ENCODE results near the gene BSG. TPM values are rescaled to one million over a fixed set of nuclear protein-coding genes. Genes with fewer than 3 reads are reported as not detected.
"Not testable (repeated sequence)": the region's sequence is repeated elsewhere in the genome, so short reads cannot be mapped to it uniquely, and the experiment has no call there.

BSG gene
- total and polyA plus RNA-seq, 2 of the 4 experiments (the other 2 are of a cell fraction) = 130 to 698 TPM

- TF ChIP-seq RCOR1 (IDR thresholded peaks at IDR 0.05; ENCODE audit: insufficient replicate concordance, low read length) (no peak), BHLHE40 (IDR thresholded peaks at IDR 0.05; ENCODE audit: low read depth, low read length) (no peak), POLR2A (IDR thresholded peaks at IDR 0.05; ENCODE audit: low read depth, low read length) (no peak), USF2 (IDR thresholded peaks at IDR 0.05; ENCODE audit: low read depth, low read length) (no peak)
- Histone ChIP-seq H2BK15ac (ENCODE audit: low read depth, low read length) (no peak overlapping the region), H3K9me1 (ENCODE audit: insufficient read depth, low read length) (no peaks in the 10 kb centered on the region), H4K8ac (ENCODE audit: low read depth in 2 of 2, low read length in 2 of 2) (no peak overlapping the region), H3K9me3 (ENCODE audit: control insufficient read depth, insufficient read depth, low read length) (no peaks in the 10 kb centered on the region), H2BK5ac (ENCODE audit: low read depth, low read length, poor library complexity, severe bottlenecking) (no peak overlapping the region), H3K18ac (ENCODE audit: low read depth, low read length) (no peak overlapping the region), H3K56ac (ENCODE audit: extremely low read depth, insufficient read depth, low read length) (no peak overlapping the region), H3K23ac (ENCODE audit: low read depth, low read length) (no peak overlapping the region), H4K5ac (ENCODE audit: low read depth, low read length) (no peak overlapping the region), H3K14ac (replicated peaks; ENCODE audit: low read depth, low read length) (no peak overlapping the region), H2AK5ac (ENCODE audit: low read depth, low read length) (no peak overlapping the region), H4K20me1 (ENCODE audit: insufficient read depth, low read length) (peaks cover 3% of the 10 kb centered on the region), H3K27me3 (ENCODE audit: control insufficient read depth, insufficient read depth, low read length) (no peaks in the 10 kb centered on the region; the same call in 1 of the 2 replicates), H3K4me3 (ENCODE audit: insufficient read depth, low read depth, low read length) (no peak overlapping the region), H3K79me1 (ENCODE audit: low read depth in 1 of 2, low read length in 2 of 2) (no peaks in the 10 kb centered on the region), H3K36me3 (ENCODE audit: control insufficient read depth, insufficient read depth, low read length) (peaks cover 45% of the 10 kb centered on the region), H2BK120ac (ENCODE audit: low read depth, low read length) (no peak overlapping the region), H3K4ac (ENCODE audit: low read depth, low read length) (no peak overlapping the region), H3K9ac (ENCODE audit: low read depth, low read length) (no peak overlapping the region), H2AK9ac (replicated peaks; ENCODE audit: low read depth, low read length, poor library complexity) (no peak overlapping the region), H4K91ac (ENCODE audit: insufficient read depth, low read depth, low read length) (no peak overlapping the region), H2BK20ac (ENCODE audit: low read depth, low read length) (no peak overlapping the region), H2AFZ (replicated peaks; ENCODE audit: low read length, poor library complexity) (no peak overlapping the region), H3K27ac (ENCODE audit: insufficient read depth, low read length) (no peak overlapping the region), H3K4me1 (ENCODE audit: control insufficient read depth, insufficient read depth, low read length) (no peaks in the 10 kb centered on the region), H3K4me2 (ENCODE audit: low read depth, low read length) (no peak overlapping the region)
- DNase-seq (no peak), ATAC-seq (ENCODE audit: low read depth) (no peak)
- dilution Hi-C loops (cut with HindIII; ENCODE audit: low sequenced_read_pairs, unreplicated experiment) (no loop called here), in situ Hi-C loops (cut with MboI; ENCODE audit: low sequenced_read_pairs) (no loop called here), intact Hi-C loops (cut with micrococcal nuclease) (no loop called here)
- CTCF ChIA-PET = no interaction called here
- no TSS peak for BruUV-seq (replicated peaks)
- WGBS, 2 experiments (ENCODE audit: extremely low coverage in 2 of 2, insufficient read length in 1 of 2) = 88% methylated on average over 11 of the region's 51 CpGs; no CpG with 5 or more reads in 1 of the 2 experiments
- POLR2A ChIA-PET (ENCODE audit: unreplicated experiment) = no interaction called here
These were observed 47.9 kb downstream of the BSG start for GRCh38 chr19:620166-620862.

- H3K4me1 ChIP-seq (ENCODE audit: control insufficient read depth, insufficient read depth, low read length); H3K4me2 ChIP-seq (ENCODE audit: low read depth, low read length); H3K4me3 ChIP-seq (ENCODE audit: insufficient read depth, low read depth, low read length); H3K56ac ChIP-seq (ENCODE audit: extremely low read depth, insufficient read depth, low read length); DNase-seq; H3K18ac ChIP-seq (ENCODE audit: low read depth, low read length); in situ Hi-C loops (cut with MboI; ENCODE audit: low sequenced_read_pairs); H3K9me1 ChIP-seq (ENCODE audit: insufficient read depth, low read length); H2AK9ac ChIP-seq (replicated peaks; ENCODE audit: low read depth, low read length, poor library complexity); BruUV-seq (replicated peaks); H2BK20ac ChIP-seq (ENCODE audit: low read depth, low read length); H2BK120ac ChIP-seq (ENCODE audit: low read depth, low read length); H3K9me3 ChIP-seq (ENCODE audit: control insufficient read depth, insufficient read depth, low read length); H4K91ac ChIP-seq (ENCODE audit: insufficient read depth, low read depth, low read length); H3K79me1 ChIP-seq (ENCODE audit: low read depth in 1 of 2, low read length in 2 of 2); dilution Hi-C loops (cut with HindIII; ENCODE audit: low sequenced_read_pairs, unreplicated experiment); H3K23ac ChIP-seq (ENCODE audit: low read depth, low read length); H2BK15ac ChIP-seq (ENCODE audit: low read depth, low read length); H2BK5ac ChIP-seq (ENCODE audit: low read depth, low read length, poor library complexity, severe bottlenecking); H2AK5ac ChIP-seq (ENCODE audit: low read depth, low read length); ATAC-seq (ENCODE audit: low read depth); H2AFZ ChIP-seq (replicated peaks; ENCODE audit: low read length, poor library complexity); intact Hi-C loops (cut with micrococcal nuclease); H3K9ac ChIP-seq (ENCODE audit: low read depth, low read length); POLR2A ChIA-PET (ENCODE audit: unreplicated experiment); H3K14ac ChIP-seq (replicated peaks; ENCODE audit: low read depth, low read length); H3K27ac ChIP-seq (ENCODE audit: insufficient read depth, low read length); H4K8ac ChIP-seq (ENCODE audit: low read depth in 2 of 2, low read length in 2 of 2); H4K5ac ChIP-seq (ENCODE audit: low read depth, low read length); H4K20me1 ChIP-seq (ENCODE audit: insufficient read depth, low read length); CTCF ChIA-PET; H3K4ac ChIP-seq (ENCODE audit: low read depth, low read length); H3K27me3 ChIP-seq (ENCODE audit: control insufficient read depth, insufficient read depth, low read length): not testable (repeated sequence)
- 100% methylated on average over 23 of the region's 48 CpGs; no CpG with 5 or more reads in 1 of the 2 experiments for WGBS, 2 experiments (ENCODE audit: extremely low coverage in 2 of 2, insufficient read length in 1 of 2)
- peaks cover 48% of the 10 kb centered on the region for H3K36me3 ChIP-seq (ENCODE audit: control insufficient read depth, insufficient read depth, low read length)
These were observed 48.8 kb downstream of the BSG start for GRCh38 chr19:621191-621590.
